ENCODE results near the gene TIMELESS. TPM values are rescaled to one million over a fixed set of nuclear protein-coding genes. Genes with fewer than 3 reads are reported as not detected.
A peak's percentile ranks its signal among the peaks of the same experiment; 100 is the strongest.

Gene TIMELESS
- total and polyA plus RNA-seq, 9 of the 15 experiments (the other 6 are each of a cell fraction or from before 2014, with no cell fraction given) = 11.9 to 59.2 (median 35.8) TPM

GRCh38 chr12:56375598-56376434 is 73.4 kb downstream of the TIMELESS start (continued):
- TF ChIP-seq PBX2 (CRISPR knock-in tag; IDR thresholded peaks at IDR 0.05; ENCODE audit: low read depth) (no peak), PBX2 (tag; conservative IDR thresholded peaks at IDR 0.05; ENCODE audit: low read depth) (peak; percentile 87), IFI16 (CRISPR knock-in tag; IDR thresholded peaks at IDR 0.05) (no peak), ERF (CRISPR knock-in tag; IDR thresholded peaks at IDR 0.05) (no peak), HNRNPL (IDR thresholded peaks at IDR 0.05; ENCODE audit: low read depth, low read length) (no peak), PTBP1 (IDR thresholded peaks at IDR 0.05; ENCODE audit: low read depth, low read length) (no peak), MAFF (IDR thresholded peaks at IDR 0.05; ENCODE audit: low read length) (peak; percentile 54), PURB (CRISPR knock-in tag; IDR thresholded peaks at IDR 0.05; ENCODE audit: low read depth) (no peak), ASH1L (IDR thresholded peaks at IDR 0.05; ENCODE audit: borderline replicate concordance, low read depth, partially characterized antibody) (no peak), SAFB2 (IDR thresholded peaks at IDR 0.05; ENCODE audit: borderline replicate concordance, low read depth, low read length, severe bottlenecking) (no peak), ZNF311 (CRISPR knock-in tag; IDR thresholded peaks at IDR 0.05) (no peak), HDAC1 (IDR thresholded peaks at IDR 0.05) (peak in 1 of 2 experiments; percentile 18; a peak in 1 of 4 replicates), FOXO4 (CRISPR knock-in tag; IDR thresholded peaks at IDR 0.05) (no peak), NFE2 (IDR thresholded peaks at IDR 0.05; ENCODE audit: low read depth) (no peak), ZSCAN29 (IDR thresholded peaks at IDR 0.05) (no peak), SFPQ (IDR thresholded peaks at IDR 0.05; ENCODE audit: low read depth, low read length) (no peak), STAT5A (IDR thresholded peaks at IDR 0.05; ENCODE audit: borderline replicate concordance, low read length) (0 out of 2 replicates have a peak, but pooled peaks have one; percentile 17)
- TF ChIP-seq, protein P1, sequence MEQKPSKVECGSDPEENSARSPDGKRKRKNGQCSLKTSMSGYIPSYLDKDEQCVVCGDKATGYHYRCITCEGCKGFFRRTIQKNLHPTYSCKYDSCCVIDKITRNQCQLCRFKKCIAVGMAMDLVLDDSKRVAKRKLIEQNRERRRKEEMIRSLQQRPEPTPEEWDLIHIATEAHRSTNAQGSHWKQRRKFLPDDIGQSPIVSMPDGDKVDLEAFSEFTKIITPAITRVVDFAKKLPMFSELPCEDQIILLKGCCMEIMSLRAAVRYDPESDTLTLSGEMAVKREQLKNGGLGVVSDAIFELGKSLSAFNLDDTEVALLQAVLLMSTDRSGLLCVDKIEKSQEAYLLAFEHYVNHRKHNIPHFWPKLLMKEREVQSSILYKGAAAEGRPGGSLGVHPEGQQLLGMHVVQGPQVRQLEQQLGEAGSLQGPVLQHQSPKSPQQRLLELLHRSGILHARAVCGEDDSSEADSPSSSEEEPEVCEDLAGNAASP (IDR thresholded peaks at IDR 0.05) = 0 out of 2 replicates have a peak, but pooled peaks have one; percentile 46
- TF ChIP-seq, protein P2, sequence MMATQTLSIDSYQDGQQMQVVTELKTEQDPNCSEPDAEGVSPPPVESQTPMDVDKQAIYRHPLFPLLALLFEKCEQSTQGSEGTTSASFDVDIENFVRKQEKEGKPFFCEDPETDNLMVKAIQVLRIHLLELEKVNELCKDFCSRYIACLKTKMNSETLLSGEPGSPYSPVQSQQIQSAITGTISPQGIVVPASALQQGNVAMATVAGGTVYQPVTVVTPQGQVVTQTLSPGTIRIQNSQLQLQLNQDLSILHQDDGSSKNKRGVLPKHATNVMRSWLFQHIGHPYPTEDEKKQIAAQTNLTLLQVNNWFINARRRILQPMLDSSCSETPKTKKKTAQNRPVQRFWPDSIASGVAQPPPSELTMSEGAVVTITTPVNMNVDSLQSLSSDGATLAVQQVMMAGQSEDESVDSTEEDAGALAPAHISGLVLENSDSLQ (IDR thresholded peaks at IDR 0.05) = peak; percentile 73
